Anterior cingulate cortex (tissue), 58 donors: ENCODE measurements around the gene SETBP1.

Experiments
- DNase-seq, 58 donors: peaks; one replicate each; lab custom pipeline; 2025; lab: John Stamatoyannopoulos, UW

Gene SETBP1

GRCh38 chr18:44889111-44889510, 208.4 kb downstream of the SETBP1 start:
- no peak for DNase-seq

- no peak for DNase-seq
Observed at GRCh38 chr18:44893045-44893706, 212.5 kb downstream of the SETBP1 start.

GRCh38 chr18:44893966-44894365, 213.3 kb downstream of the SETBP1 start:
- no peak for DNase-seq

- peak in 7 of 58 donors; percentile 5 to 29 (median 7) for DNase-seq
Observed at GRCh38 chr18:44895176-44895798, 214.6 kb downstream of the SETBP1 start.

GRCh38 chr18:44896846-44897245, 216.2 kb downstream of the SETBP1 start:
- no peak for DNase-seq

GRCh38 chr18:44897411-44897810, 216.7 kb downstream of the SETBP1 start:
- no peak for DNase-seq

GRCh38 chr18:44897816-44898215, 217.1 kb downstream of the SETBP1 start:
- no peak for DNase-seq

GRCh38 chr18:44898498-44898897, 217.8 kb downstream of the SETBP1 start:
- DNase-seq: no peak

- DNase-seq: no peak
Observed at GRCh38 chr18:44899832-44900231, 219.1 kb downstream of the SETBP1 start.

GRCh38 chr18:44900627-44901026, 219.9 kb downstream of the SETBP1 start:
- no peak for DNase-seq

GRCh38 chr18:44901283-44901682, 220.6 kb downstream of the SETBP1 start:
- DNase-seq: no peak

GRCh38 chr18:44903327-44903726, 222.6 kb downstream of the SETBP1 start:
- no peak for DNase-seq

- no peak for DNase-seq
Observed at GRCh38 chr18:44904768-44905167, 224.1 kb downstream of the SETBP1 start.

GRCh38 chr18:44909191-44909719, 228.6 kb downstream of the SETBP1 start:
- no peak for DNase-seq

- DNase-seq: no peak
Observed at GRCh38 chr18:44911260-44911659, 230.6 kb downstream of the SETBP1 start.

- no peak for DNase-seq
Observed at GRCh38 chr18:44911773-44912172, 231.1 kb downstream of the SETBP1 start.

- no peak for DNase-seq
Observed at GRCh38 chr18:44912740-44913478, 232.2 kb downstream of the SETBP1 start.

- no peak for DNase-seq
Observed at GRCh38 chr18:44914028-44914427, 233.3 kb downstream of the SETBP1 start.

- DNase-seq: no peak
Observed at GRCh38 chr18:44915213-44915612, 234.5 kb downstream of the SETBP1 start.

- no peak for DNase-seq
Observed at GRCh38 chr18:44915661-44916060, 235.0 kb downstream of the SETBP1 start.

- DNase-seq: no peak
Observed at GRCh38 chr18:44916429-44917207, 235.9 kb downstream of the SETBP1 start.
